A549 (cell line): ENCODE data around the gene FLVCR1. TPM values are rescaled to one million over a fixed set of nuclear protein-coding genes. Genes with fewer than 3 reads are reported as not detected.

Source experiments
- ATAC-seq, 2 experiments: fragments of 200-7000 bp in 1 of 2; fragments of >200 bp in 1 of 2; cut with Nextera tagmentation in 1 of 2; cut with Tn5 transposase in 1 of 2; 3 replicates each; pipeline versions ENCODE4 v1.8.0 to v1.9.1; 2018 to 2020; ENCODE audit warnings: mild to moderate bottlenecking in 1 of 2, moderate library complexity in 1 of 2
- CTCF ChIA-PET: fragments of 300-600 bp; sonication (Branson Sonifier 250); formaldehyde crosslinking; extraction: SDS; loops from one replicate; lab custom pipeline; 2021; ENCODE audit warnings: antibody characterized with exemption, inconsistent platforms; lab: Yijun Ruan, JAX
- POLR2A ChIA-PET: fragments of 350-600 bp; formaldehyde crosslinking; extraction: SDS; loops from one replicate; lab custom pipeline; 2021; ENCODE audit warnings: antibody characterized with exemption, inconsistent platforms; lab: Yijun Ruan, JAX
- DNase-seq, 2 experiments: peaks; one replicate each; pipeline versions ENCODE4 v3.0.0 to v3.0.0-alpha.2; 2011 to 2016; ENCODE audit warnings: low read depth in 1 of 2, low spot score in 1 of 2
- FAIRE-seq: peaks from 2 replicates; lab custom pipeline; 2011; peaks lifted over from hg19 to GRCh38; lab: Jason Lieb, UNC
- H3K27ac ChIP-seq, 2 experiments: fragments of >200 bp; sonication (Bioruptor Twin); formaldehyde crosslinking; 3 replicates each; pipeline ENCODE4 v1.5.1; 2016 to 2017
- H3K4me1 ChIP-seq: fragments of >200 bp; sonication (Bioruptor Twin); formaldehyde crosslinking; 3 replicates; pipeline ENCODE4 v1.6.1; 2016
- H3K4me2 ChIP-seq: fragments of >200 bp; sonication (Bioruptor Twin); formaldehyde crosslinking; 3 replicates; pipeline ENCODE4 v1.6.1; 2016
- H3K4me3 ChIP-seq: fragments of >200 bp; sonication (Bioruptor Twin); formaldehyde crosslinking; 3 replicates; pipeline ENCODE4 v1.5.1; 2016
- H3K9me3 ChIP-seq: fragments of >200 bp; sonication (Bioruptor Twin); formaldehyde crosslinking; 3 replicates; pipeline ENCODE4 v1.6.1; 2016
- BCL3 ChIP-seq: fragments of >200 bp; sonication (Bioruptor Twin); formaldehyde crosslinking; IDR thresholded peaks from 3 replicates; pipeline ENCODE4 v1.6.1; 2016
- CBX2 ChIP-seq: fragments of 200-600 bp; sonication (generic); IDR thresholded peaks from 2 replicates; pipeline ENCODE4 v1.6.1; 2016; ENCODE audit warnings: low read depth, mild to moderate bottlenecking, borderline replicate concordance
- CEBPB ChIP-seq, 2 experiments: fragments of >200 bp in 1 of 2; sonication (Bioruptor Twin) in 1 of 2; formaldehyde crosslinking in 1 of 2; IDR thresholded peaks; 2 replicates each; pipeline ENCODE4 v1.6.1; 2012 to 2016
- CHD4 ChIP-seq: fragments of 200-600 bp; sonication (generic); IDR thresholded peaks from 2 replicates; pipeline ENCODE4 v1.6.1; 2016; ENCODE audit warnings: antibody characterized with exemption, mild to moderate bottlenecking, borderline replicate concordance
- CTCF ChIP-seq: fragments of >200 bp; sonication (Bioruptor Twin); formaldehyde crosslinking; IDR thresholded peaks from 3 replicates; pipeline ENCODE4 v1.5.1; 2016
- FOSB ChIP-seq: fragments of 250-450 bp; sonication (Bioruptor Pico); IDR thresholded peaks from 2 replicates; pipeline ENCODE4 v1.5.0; 2020; ENCODE audit warnings: mild to moderate bottlenecking, moderate library complexity
- FOSL2 ChIP-seq, 2 experiments: fragments of 450-650 bp in 1 of 2; fragments of >200 bp in 1 of 2; sonication (Bioruptor Twin) in 1 of 2; formaldehyde crosslinking; IDR thresholded peaks; 2 replicates each; pipeline versions ENCODE4 v1.5.0 to v1.6.1; 2016 to 2020; ENCODE audit warnings: mild to moderate bottlenecking in 1 of 2, moderate library complexity in 1 of 2
- GATA3 ChIP-seq: IDR thresholded peaks from 2 replicates; pipeline ENCODE4 v1.6.1; 2012; ENCODE audit warnings: borderline replicate concordance
- HMGXB4 ChIP-seq: fragments of 250-450 bp; sonication (Bioruptor Pico); IDR thresholded peaks from 2 replicates; pipeline ENCODE4 v1.5.0; 2021; ENCODE audit warnings: mild to moderate bottlenecking, moderate library complexity, borderline replicate concordance
- HOXA7 ChIP-seq: fragments of 250-450 bp; sonication (Bioruptor Pico); IDR thresholded peaks from 2 replicates; pipeline ENCODE4 v1.5.0; 2020; ENCODE audit warnings: mild to moderate bottlenecking, moderate library complexity
- HOXB5 ChIP-seq: fragments of 250-450 bp; sonication (Bioruptor Pico); IDR thresholded peaks from 2 replicates; pipeline ENCODE4 v1.5.0; 2020; ENCODE audit warnings: mild to moderate bottlenecking, moderate library complexity
- KDM1A ChIP-seq: fragments of 200-600 bp; sonication (generic); IDR thresholded peaks from 2 replicates; pipeline ENCODE4 v1.6.1; 2016; ENCODE audit warnings: low read depth, mild to moderate bottlenecking
- MAFK ChIP-seq: fragments of 450-650 bp; IDR thresholded peaks from 2 replicates; pipeline ENCODE4 v1.6.1; 2014; ENCODE audit not compliant: partially characterized antibody
- MYC ChIP-seq: IDR thresholded peaks from 2 replicates; pipeline ENCODE4 v1.6.1; 2012; ENCODE audit warnings: mild to moderate bottlenecking, inconsistent platforms, low read length, improper control_type of control experiment, borderline replicate concordance
- NR3C1 ChIP-seq: fragments of >200 bp; sonication (Bioruptor Twin); formaldehyde crosslinking; IDR thresholded peaks from 3 replicates; pipeline ENCODE4 v1.6.1; 2017
- RARB ChIP-seq: fragments of 250-450 bp; sonication (Bioruptor Pico); IDR thresholded peaks from 2 replicates; pipeline ENCODE4 v1.8.0; 2021; ENCODE audit warnings: mild to moderate bottlenecking, moderate library complexity
- RFX5 ChIP-seq: fragments of 450-650 bp; IDR thresholded peaks from 2 replicates; pipeline ENCODE4 v1.7.1; 2014; ENCODE audit warnings: antibody characterized with exemption, mild to moderate bottlenecking, moderate library complexity
- SMC3 ChIP-seq: fragments of >200 bp; sonication (Bioruptor Twin); formaldehyde crosslinking; IDR thresholded peaks from 3 replicates; pipeline ENCODE4 v1.6.1; 2018; ENCODE audit warnings: inconsistent platforms
- USF2 ChIP-seq: fragments of 450-650 bp; IDR thresholded peaks from 2 replicates; pipeline ENCODE4 v1.6.1; 2014; ENCODE audit warnings: antibody characterized with exemption
- ZNF302 ChIP-seq: fragments of 250-450 bp; sonication (Bioruptor Pico); IDR thresholded peaks from 2 replicates; pipeline ENCODE4 v1.9.0; 2021; ENCODE audit warnings: inconsistent platforms, mild to moderate bottlenecking, moderate library complexity
- ZSCAN20 ChIP-seq: fragments of 250-450 bp; sonication (Bioruptor Pico); IDR thresholded peaks from 2 replicates; pipeline ENCODE4 v1.8.0; 2022; ENCODE audit warnings: mild to moderate bottlenecking, moderate library complexity
- WGBS: methylation state at CpG from one replicate; pipeline ENCODE4 v1.1.6; 2017; ENCODE audit errors: missing lambda C conversion rate; 5-methylcytosine and 5-hydroxymethylcytosine counted together
- polyA plus RNA-seq, 4 experiments: library from polyadenylated mRNA; depleted of rRNA in 3 of 4; stranded (reverse); fragments of >200 nt; fragmentation: RNase III in 1 of 4; extraction: RNeasy Plus Mini Kit Qiagen cat#74134 plus additional on column Dnase treatment in 1 of 4; gene quantifications; 2 replicates in 3 of 4; 3 replicates in 1 of 4; pipeline ENCODE4 v1.2.3, GENCODE V29; 2011 to 2017

Gene FLVCR1
- polyA plus RNA-seq, 2 of the 4 experiments (the other 2 are of a cell fraction) = 14.9 to 15.4 TPM

DNA sequence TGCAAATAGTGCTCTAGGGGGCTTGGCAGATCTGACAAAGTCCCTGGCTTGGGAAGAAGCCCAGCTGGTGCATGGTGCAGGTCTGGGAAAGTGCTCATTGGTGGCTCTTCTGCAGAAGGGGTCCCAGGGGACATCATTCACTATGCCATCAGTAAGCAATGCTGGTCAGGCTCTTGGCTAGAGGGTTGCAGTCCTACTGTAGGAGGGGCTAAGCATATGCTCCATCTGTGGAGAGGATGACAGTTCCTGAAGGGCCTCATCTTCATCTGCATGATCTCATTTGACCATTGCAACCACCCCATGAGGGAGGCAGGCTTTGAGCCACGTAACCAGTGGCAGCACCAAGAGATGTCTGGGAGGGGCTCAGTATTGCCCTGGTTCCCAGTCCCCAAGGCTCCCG lies 60.7 kb downstream of the FLVCR1 start (continued):
- TF ChIP-seq MYC (no peak), KDM1A (no peak), CHD4 (no peak), NR3C1 (no peak), RARB (CRISPR knock-in tag) (no peak)
- TF ChIP-seq, all 56 proteins: peak for 0

DNA sequence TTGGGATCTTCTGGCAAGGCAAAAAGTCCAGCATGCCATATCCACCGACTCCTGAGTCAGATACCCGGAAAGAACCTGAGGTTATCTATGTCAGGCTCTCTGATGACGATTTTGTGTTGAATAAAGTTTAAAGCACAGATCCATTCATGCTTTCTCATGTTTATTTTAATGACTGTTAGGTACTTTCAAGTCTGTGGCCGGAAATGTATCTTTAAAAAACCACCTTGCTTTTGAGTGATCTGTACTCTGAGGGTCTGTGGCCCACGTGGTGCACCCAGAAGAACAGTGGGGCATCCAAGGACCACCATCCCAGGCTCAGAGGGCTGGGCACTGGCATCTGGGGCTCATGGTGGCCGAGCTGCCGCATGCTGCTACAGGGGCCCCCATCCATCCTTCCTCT lies 62.2 kb downstream of the FLVCR1 start:
- DNase-seq = no peak
- Histone ChIP-seq H3K27ac (peak overlapping the region in 1 of 2 experiments; percentile 50; a peak in 2 of 6 replicates), H3K9me3 (peaks cover 13% of the 10 kb centered on the region), H3K4me3 (no peak overlapping the region), H3K4me2 (no peak overlapping the region), H3K4me1 (peaks cover 29% of the 10 kb centered on the region)
- ChIA-PET POLR2A (no interaction called here), CTCF (interaction anchor here (1.2 to 2.5 kb wide), 3 partner anchors 10 to 75 kb away, joined by 4 to 8 read pairs (median 4); no protein-coding TSS in a partner anchor)
- TF ChIP-seq HMGXB4 (CRISPR knock-in tag) (no peak), HOXB5 (no peak), FOSB (no peak), GATA3 (no peak), FOSL2 (IDR thresholded peaks at IDR 0.05) (no peak), FOSL2 (CRISPR knock-in tag; IDR thresholded peaks at IDR 0.05) (no peak), ZNF302 (CRISPR knock-in tag) (no peak), ZSCAN20 (CRISPR knock-in tag) (no peak)
- 72% methylated on average over 7 of the region's 7 CpGs for WGBS
- FAIRE-seq = no peak
- ATAC-seq = no peak

- 79% methylated on average over 6 of the region's 6 CpGs for WGBS
- peaks cover 13% of the 10 kb centered on the region for H3K9me3 ChIP-seq
- peak overlapping the region in 1 of 2 experiments; percentile 50; a peak in 2 of 6 replicates for H3K27ac ChIP-seq
- ATAC-seq = no peak
- H3K4me3 ChIP-seq = no peak overlapping the region
- peaks cover 24% of the 10 kb centered on the region for H3K4me1 ChIP-seq
- no peak overlapping the region for H3K4me2 ChIP-seq
- DNase-seq = no peak
- ChIA-PET POLR2A (interaction anchor here (0.8 kb wide), 1 partner anchor 63 kb away, joined by 4 read pairs; the partner anchor contains the start of gene FLVCR1), CTCF (interaction anchor here (1.2 to 2.5 kb wide), 3 partner anchors 9 to 74 kb away, joined by 4 to 8 read pairs (median 4); no protein-coding TSS in a partner anchor)
- no peak for FAIRE-seq
- TF ChIP-seq SMC3 = 0 out of 3 replicates have a peak, but pooled peaks have one; percentile 14
- TF ChIP-seq BCL3 = no peak
- TF ChIP-seq CHD4 = no peak
- peak; percentile 19; the same call in 2 of the 3 replicates for TF ChIP-seq CTCF
Measured at GRCh38 chr1:212920896-212921295, 62.8 kb downstream of the FLVCR1 start.

DNA sequence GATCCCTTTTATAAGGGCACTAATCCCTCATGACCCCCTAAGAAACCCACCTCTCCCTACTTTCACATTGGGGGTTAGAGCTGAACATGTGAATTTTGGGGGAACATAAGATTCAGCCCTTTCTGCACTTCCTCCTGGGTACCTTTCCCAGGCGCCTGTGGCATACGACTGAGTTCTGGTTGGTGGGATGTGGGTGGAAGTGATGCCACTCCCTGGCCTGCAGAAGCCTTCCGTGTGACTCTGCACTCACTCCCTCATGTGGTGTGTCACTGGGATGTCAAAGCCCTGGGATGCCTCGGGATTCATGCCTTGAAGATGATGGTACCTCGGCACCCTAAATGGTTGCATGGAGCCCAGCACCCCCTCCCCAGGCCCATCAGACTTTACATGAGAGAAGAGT lies 63.9 kb downstream of the FLVCR1 start:
- TF ChIP-seq CBX2 (no peak), HOXA7 (CRISPR knock-in tag) (no peak), CEBPB (IDR thresholded peaks at IDR 0.05) (no peak), ZNF302 (CRISPR knock-in tag) (no peak), FOSB (no peak), RFX5 (no peak), NR3C1 (no peak), MAFK (no peak), USF2 (no peak)
- ATAC-seq = no peak
- Histone ChIP-seq H3K4me3 (no peak overlapping the region), H3K4me2 (no peak overlapping the region), H3K9me3 (peaks cover 9% of the 10 kb centered on the region), H3K27ac (peak overlapping the region in 1 of 2 experiments; percentile 14; a peak in 1 of 6 replicates), H3K4me1 (peaks cover 16% of the 10 kb centered on the region)
- POLR2A ChIA-PET = no interaction called here
- DNase-seq = no peak
- FAIRE-seq = no peak
- CTCF ChIA-PET = interaction anchor here (1.5 to 2.5 kb wide), 2 partner anchors 8 to 73 kb away, joined by 4 to 8 read pairs; no protein-coding TSS in a partner anchor
- 68% methylated on average over 4 of the region's 5 CpGs for WGBS
